ENCODE measurements around the gene APBA2.
A peak's percentile ranks its signal among the peaks of the same experiment; 100 is the strongest.
"Not testable (repeated sequence)": the region's sequence is repeated elsewhere in the genome, so short reads cannot be mapped to it uniquely, and the experiment has no call there.

The APBA2 gene

GRCh38 chr15:28886431-28887338 is 911 bp downstream of the APBA2 start:
- H3K9me3 ChIP-seq (ENCODE audit: control insufficient read depth, low read length) = no peaks in the 10 kb centered on the region
- H3K4me3 ChIP-seq (ENCODE audit: insufficient read depth, low read depth, low read length, poor library complexity, severe bottlenecking) = peak overlapping the region; percentile 49
- DNase-seq = no peak
- H3K27me3 ChIP-seq (replicated peaks; ENCODE audit: control insufficient read depth, insufficient read depth, low read length, poor library complexity, severe bottlenecking) = no peaks in the 10 kb centered on the region
- H3K36me3 ChIP-seq (ENCODE audit: control insufficient read depth, insufficient read depth, low read length) = no peaks in the 10 kb centered on the region
- H3K4me1 ChIP-seq (ENCODE audit: control insufficient read depth, insufficient read depth, low read length, poor library complexity, severe bottlenecking) = peaks cover 38% of the 10 kb centered on the region
- peak overlapping the region; percentile 28 for H3K27ac ChIP-seq (ENCODE audit: insufficient read depth, low read length, poor library complexity, severe bottlenecking)

GRCh38 chr15:28887339-28888174 is 1.8 kb downstream of the APBA2 start:
- DNase-seq = no peak
- H3K9me3 ChIP-seq (ENCODE audit: control insufficient read depth, low read length) = no peaks in the 10 kb centered on the region
- peak overlapping the region; percentile 49 for H3K4me3 ChIP-seq (ENCODE audit: insufficient read depth, low read depth, low read length, poor library complexity, severe bottlenecking)
- no peaks in the 10 kb centered on the region for H3K27me3 ChIP-seq (replicated peaks; ENCODE audit: control insufficient read depth, insufficient read depth, low read length, poor library complexity, severe bottlenecking)
- peak overlapping the region; percentile 11 for H3K27ac ChIP-seq (ENCODE audit: insufficient read depth, low read length, poor library complexity, severe bottlenecking)
- H3K4me1 ChIP-seq (ENCODE audit: control insufficient read depth, insufficient read depth, low read length, poor library complexity, severe bottlenecking) = peaks cover 38% of the 10 kb centered on the region
- no peaks in the 10 kb centered on the region for H3K36me3 ChIP-seq (ENCODE audit: control insufficient read depth, insufficient read depth, low read length)

GRCh38 chr15:28888302-28888894 is 2.6 kb downstream of the APBA2 start:
- H3K27ac ChIP-seq (ENCODE audit: insufficient read depth, low read length, poor library complexity, severe bottlenecking) = peak overlapping the region; percentile 11
- no peak overlapping the region for H3K4me3 ChIP-seq (ENCODE audit: insufficient read depth, low read depth, low read length, poor library complexity, severe bottlenecking)
- H3K4me1 ChIP-seq (ENCODE audit: control insufficient read depth, insufficient read depth, low read length, poor library complexity, severe bottlenecking) = peaks cover 38% of the 10 kb centered on the region
- H3K9me3 ChIP-seq (ENCODE audit: control insufficient read depth, low read length) = no peaks in the 10 kb centered on the region
- H3K27me3 ChIP-seq (replicated peaks; ENCODE audit: control insufficient read depth, insufficient read depth, low read length, poor library complexity, severe bottlenecking) = no peaks in the 10 kb centered on the region
- DNase-seq = no peak
- no peaks in the 10 kb centered on the region for H3K36me3 ChIP-seq (ENCODE audit: control insufficient read depth, insufficient read depth, low read length)

GRCh38 chr15:28888900-28889299 is 3.1 kb downstream of the APBA2 start:
- H3K27ac ChIP-seq (ENCODE audit: insufficient read depth, low read length, poor library complexity, severe bottlenecking) = no peak overlapping the region
- no peak for DNase-seq
- H3K9me3 ChIP-seq (ENCODE audit: control insufficient read depth, low read length) = no peaks in the 10 kb centered on the region
- no peaks in the 10 kb centered on the region for H3K27me3 ChIP-seq (replicated peaks; ENCODE audit: control insufficient read depth, insufficient read depth, low read length, poor library complexity, severe bottlenecking)
- no peaks in the 10 kb centered on the region for H3K36me3 ChIP-seq (ENCODE audit: control insufficient read depth, insufficient read depth, low read length)
- no peak overlapping the region for H3K4me3 ChIP-seq (ENCODE audit: insufficient read depth, low read depth, low read length, poor library complexity, severe bottlenecking)
- H3K4me1 ChIP-seq (ENCODE audit: control insufficient read depth, insufficient read depth, low read length, poor library complexity, severe bottlenecking) = peaks cover 38% of the 10 kb centered on the region

- Histone ChIP-seq H3K4me1 (ENCODE audit: control insufficient read depth, insufficient read depth, low read length, poor library complexity, severe bottlenecking) (peaks cover 38% of the 10 kb centered on the region), H3K36me3 (ENCODE audit: control insufficient read depth, insufficient read depth, low read length) (no peaks in the 10 kb centered on the region), H3K27ac (ENCODE audit: insufficient read depth, low read length, poor library complexity, severe bottlenecking) (peak overlapping the region; percentile 32), H3K9me3 (ENCODE audit: control insufficient read depth, low read length) (no peaks in the 10 kb centered on the region), H3K27me3 (replicated peaks; ENCODE audit: control insufficient read depth, insufficient read depth, low read length, poor library complexity, severe bottlenecking) (no peaks in the 10 kb centered on the region), H3K4me3 (ENCODE audit: insufficient read depth, low read depth, low read length, poor library complexity, severe bottlenecking) (no peak overlapping the region)
- no peak for DNase-seq
Observed at GRCh38 chr15:28889346-28889745, 3.6 kb downstream of the APBA2 start.

- H3K27me3 ChIP-seq (replicated peaks; ENCODE audit: control insufficient read depth, insufficient read depth, low read length, poor library complexity, severe bottlenecking); H3K36me3 ChIP-seq (ENCODE audit: control insufficient read depth, insufficient read depth, low read length); H3K4me3 ChIP-seq (ENCODE audit: insufficient read depth, low read depth, low read length, poor library complexity, severe bottlenecking); DNase-seq; H3K9me3 ChIP-seq (ENCODE audit: control insufficient read depth, low read length): not testable (repeated sequence)
- peaks cover 38% of the 10 kb centered on the region for H3K4me1 ChIP-seq (ENCODE audit: control insufficient read depth, insufficient read depth, low read length, poor library complexity, severe bottlenecking)
- H3K27ac ChIP-seq (ENCODE audit: insufficient read depth, low read length, poor library complexity, severe bottlenecking) = peak overlapping the region; percentile 55
Observed at GRCh38 chr15:28889871-28890270, 4.1 kb downstream of the APBA2 start.

GRCh38 chr15:28890291-28890690 is 4.5 kb downstream of the APBA2 start:
- Histone ChIP-seq H3K27ac (ENCODE audit: insufficient read depth, low read length, poor library complexity, severe bottlenecking) (peak overlapping the region; percentile 55), H3K4me1 (ENCODE audit: control insufficient read depth, insufficient read depth, low read length, poor library complexity, severe bottlenecking) (peaks cover 38% of the 10 kb centered on the region)
- H3K9me3 ChIP-seq (ENCODE audit: control insufficient read depth, low read length); H3K27me3 ChIP-seq (replicated peaks; ENCODE audit: control insufficient read depth, insufficient read depth, low read length, poor library complexity, severe bottlenecking); H3K4me3 ChIP-seq (ENCODE audit: insufficient read depth, low read depth, low read length, poor library complexity, severe bottlenecking); DNase-seq; H3K36me3 ChIP-seq (ENCODE audit: control insufficient read depth, insufficient read depth, low read length): not testable (repeated sequence)

GRCh38 chr15:28890711-28891495 is 5.1 kb downstream of the APBA2 start:
- Histone ChIP-seq H3K27me3 (replicated peaks; ENCODE audit: control insufficient read depth, insufficient read depth, low read length, poor library complexity, severe bottlenecking) (no peaks in the 10 kb centered on the region), H3K36me3 (ENCODE audit: control insufficient read depth, insufficient read depth, low read length) (no peaks in the 10 kb centered on the region), H3K4me1 (ENCODE audit: control insufficient read depth, insufficient read depth, low read length, poor library complexity, severe bottlenecking) (peaks cover 38% of the 10 kb centered on the region), H3K4me3 (ENCODE audit: insufficient read depth, low read depth, low read length, poor library complexity, severe bottlenecking) (no peak overlapping the region), H3K27ac (ENCODE audit: insufficient read depth, low read length, poor library complexity, severe bottlenecking) (peak overlapping the region; percentile 55), H3K9me3 (ENCODE audit: control insufficient read depth, low read length) (no peaks in the 10 kb centered on the region)
- no peak for DNase-seq

GRCh38 chr15:28891588-28891987 is 5.8 kb downstream of the APBA2 start:
- Histone ChIP-seq H3K4me3 (ENCODE audit: insufficient read depth, low read depth, low read length, poor library complexity, severe bottlenecking) (no peak overlapping the region), H3K27ac (ENCODE audit: insufficient read depth, low read length, poor library complexity, severe bottlenecking) (no peak overlapping the region), H3K4me1 (ENCODE audit: control insufficient read depth, insufficient read depth, low read length, poor library complexity, severe bottlenecking) (peaks cover 37% of the 10 kb centered on the region), H3K36me3 (ENCODE audit: control insufficient read depth, insufficient read depth, low read length) (no peaks in the 10 kb centered on the region), H3K9me3 (ENCODE audit: control insufficient read depth, low read length) (no peaks in the 10 kb centered on the region), H3K27me3 (replicated peaks; ENCODE audit: control insufficient read depth, insufficient read depth, low read length, poor library complexity, severe bottlenecking) (no peaks in the 10 kb centered on the region)
- no peak for DNase-seq

Data from effector memory CD4-positive, alpha-beta T cell (primary cell).